Endothelial cell of umbilical vein (primary cell): ENCODE data around the gene MAPK4. TPM values are rescaled to one million over a fixed set of nuclear protein-coding genes. Genes with fewer than 3 reads are reported as not detected.

Source experiments
- BruUV-seq: library from RNA; stranded (reverse); fragments of 400-500 nt; replicated peaks from 2 replicates; lab custom pipeline; 2021; lab: Mats Ljungman, UMichigan
- CTCF ChIA-PET: fragments of 300-600, 350-600 bp; sonication (Branson Sonifier 250); formaldehyde crosslinking; loops from one replicate; lab custom pipeline; 2021; ENCODE audit warnings: antibody characterized with exemption, inconsistent platforms; lab: Charles Lee
- POLR2A ChIA-PET: fragments of 300-600, 350-600 bp; sonication (Branson Sonifier 250); formaldehyde crosslinking; loops from one replicate; lab custom pipeline; 2021; ENCODE audit warnings: antibody characterized with exemption, inconsistent platforms; lab: Charles Lee
- DNase-seq: peaks from one replicate; pipeline ENCODE4 v3.0.0-alpha.2; 2011; ENCODE audit warnings: low read depth, low spot score
- FAIRE-seq: peaks from 2 replicates; lab custom pipeline; 2011; peaks lifted over from hg19 to GRCh38; lab: Jason Lieb, UNC
- H2AFZ ChIP-seq: 2 replicates; pipeline ENCODE4 v1.6.0; 2012; ENCODE audit warnings: low read depth, low read length, control low read depth, inconsistent platforms
- H3K27ac ChIP-seq: 2 replicates; pipeline ENCODE4 v1.5.1; 2011; ENCODE audit warnings: low read depth, mild to moderate bottlenecking, control low read depth, low read length, moderate library complexity; ENCODE audit not compliant: insufficient read depth
- H3K27me3 ChIP-seq, 2 experiments: 2 replicates each; pipeline versions ENCODE4 v1.6.0 to v1.6.1; 2011; ENCODE audit warnings: low read length in 2 of 2, mixed read lengths in 1 of 2; ENCODE audit not compliant: control insufficient read depth in 2 of 2, insufficient read depth in 2 of 2
- H3K36me3 ChIP-seq, 2 experiments: 2 replicates in 1 of 2; 3 replicates in 1 of 2; pipeline ENCODE4 v1.5.1; 2011; ENCODE audit warnings: low read length in 2 of 2, mild to moderate bottlenecking in 1 of 2, moderate library complexity in 1 of 2; ENCODE audit not compliant: control insufficient read depth in 2 of 2, insufficient read depth in 2 of 2; ENCODE audit errors: extremely low read depth in 1 of 2
- H3K4me1 ChIP-seq: 3 replicates; pipeline ENCODE4 v1.5.1; 2011; ENCODE audit warnings: mild to moderate bottlenecking, low read length; ENCODE audit not compliant: control insufficient read depth, insufficient read depth; ENCODE audit errors: extremely low read depth
- H3K4me2 ChIP-seq: 2 replicates; pipeline ENCODE4 v1.6.1; 2011; ENCODE audit warnings: low read length, control low read depth, mixed read lengths; ENCODE audit not compliant: insufficient read depth
- H3K4me3 ChIP-seq, 3 experiments: fragments of 200-600 bp in 1 of 3; sonication (generic), shearing (Covaris generic) in 1 of 3; replicated peaks in 1 of 3; 2 replicates each; pipeline ENCODE4 v1.5.1; 2011 to 2016; ENCODE audit warnings: control low read depth in 3 of 3, low read length in 3 of 3, mild to moderate bottlenecking in 2 of 3, inconsistent platforms in 1 of 3, low read depth in 1 of 3, moderate library complexity in 1 of 3; ENCODE audit not compliant: insufficient read depth in 1 of 3
- H3K79me2 ChIP-seq: 2 replicates; pipeline ENCODE4 v1.6.0; 2012; ENCODE audit warnings: low read length, inconsistent platforms; ENCODE audit not compliant: control insufficient read depth, insufficient read depth
- H3K9ac ChIP-seq: replicated peaks from 2 replicates; pipeline ENCODE3; 2011; ENCODE audit warnings: low read length, control low read depth; ENCODE audit not compliant: insufficient read depth; ENCODE audit errors: extremely low read depth
- H3K9me1 ChIP-seq: replicated peaks from 3 replicates; pipeline ENCODE4 v1.6.0; 2011; ENCODE audit warnings: mild to moderate bottlenecking, low read length; ENCODE audit not compliant: control insufficient read depth, insufficient read depth; ENCODE audit errors: extremely low read depth
- H3K9me3 ChIP-seq: replicated peaks from 2 replicates; pipeline ENCODE4 v1.5.1; 2012; ENCODE audit warnings: low read length, inconsistent platforms; ENCODE audit not compliant: control insufficient read depth, insufficient read depth
- H4K20me1 ChIP-seq: replicated peaks from 2 replicates; pipeline ENCODE3; 2011; ENCODE audit warnings: mild to moderate bottlenecking, low read length; ENCODE audit not compliant: control insufficient read depth, insufficient read depth; ENCODE audit errors: extremely low read depth
- CTCF ChIP-seq, 2 donors: IDR thresholded peaks; 1 replicate in 1 of 2; 2 replicates in 1 of 2; pipeline ENCODE4 v1.5.1; 2011; ENCODE audit warnings: low read length in 2 of 2, mild to moderate bottlenecking in 2 of 2, moderate library complexity in 2 of 2, control low read depth in 1 of 2, inconsistent platforms in 1 of 2, low read depth in 1 of 2; ENCODE audit not compliant: insufficient read depth in 1 of 2; ENCODE audit errors: extremely low read depth in 1 of 2
- EZH2 ChIP-seq: IDR thresholded peaks from 2 replicates; pipeline ENCODE4 v1.6.1; 2012; ENCODE audit warnings: borderline replicate concordance, low read depth, mild to moderate bottlenecking, moderate library complexity, low read length, inconsistent platforms; ENCODE audit not compliant: severe bottlenecking
- FOS ChIP-seq: IDR thresholded peaks from 2 replicates; pipeline ENCODE4 v1.6.1; 2011; ENCODE audit warnings: mild to moderate bottlenecking, low read length, moderate library complexity, borderline replicate concordance; ENCODE audit not compliant: insufficient read depth
- GATA2 ChIP-seq: IDR thresholded peaks from 2 replicates; pipeline ENCODE4 v1.7.0; 2011; ENCODE audit warnings: low read depth, mild to moderate bottlenecking, moderate library complexity, mixed read lengths, low read length; ENCODE audit not compliant: insufficient read length, insufficient read depth
- JUN ChIP-seq: IDR thresholded peaks from 2 replicates; pipeline ENCODE4 v1.6.1; 2011; ENCODE audit warnings: borderline replicate concordance, low read depth; ENCODE audit not compliant: insufficient read length, insufficient read depth
- MYC ChIP-seq: IDR thresholded peaks from one replicate; pipeline ENCODE4 v1.6.1; 2011; ENCODE audit warnings: mild to moderate bottlenecking, low read depth, low read length
- POLR2A ChIP-seq: IDR thresholded peaks from 2 replicates; pipeline ENCODE4 v1.6.1; 2012; ENCODE audit warnings: low read depth, mild to moderate bottlenecking, control low read depth, low read length
- POLR2AphosphoS5 ChIP-seq: IDR thresholded peaks from 2 replicates; pipeline ENCODE4 v1.6.1; 2012; ENCODE audit warnings: low read depth, mild to moderate bottlenecking, control low read depth, low read length, moderate library complexity; ENCODE audit not compliant: insufficient read depth
- dilution Hi-C: fragments of 300-500 bp; cut with MboI; formaldehyde crosslinking; loops from one replicate; pipeline ENCODE4 v1.15.0; 2019; ENCODE audit warnings: low sequenced_read_pairs; ENCODE audit not compliant: extremely low pct_ligation_motif_present
- intact Hi-C: fragments of 100-400 bp; cut with micrococcal nuclease; formaldehyde crosslinking; loops from one replicate; pipeline ENCODE4 v1.10.0; 2022
- polyA plus RNA-seq, 4 experiments: library from polyadenylated mRNA; depleted of rRNA in 3 of 4; stranded (reverse) in 3 of 4; unstranded in 1 of 4; fragments of >200 nt; gene quantifications; 2 replicates each; pipeline versions ENCODE4 v1.2.1 to v1.2.3, GENCODE V29; 2011 to 2012; ENCODE audit warnings: missing spikeins in 1 of 4
- total RNA-seq: library from RNA; stranded (reverse); gene quantifications from 2 replicates; pipeline ENCODE4 v1.2.3, GENCODE V29; 2021
- TF ChIP-seq, protein P1 (sequence below): IDR thresholded peaks from 2 replicates; pipeline ENCODE4 v1.6.1; 2011; ENCODE audit not compliant: insufficient read depth, insufficient read length

The MAPK4 gene
- total and polyA plus RNA-seq, 2 donors (not counting 3 experiments of a cell fraction or from before 2014, with no cell fraction given) = not detected

GRCh38 chr18:50527636-50528307, 32.1 kb upstream of the MAPK4 start:
- FAIRE-seq = no peak
- intact Hi-C loops = no loop called here

More at GRCh38 chr18:50527636-50528307, 32.1 kb upstream of the MAPK4 start:
- H3K27ac ChIP-seq = no peak overlapping the region
- H3K4me2 ChIP-seq = no peak overlapping the region
- ChIA-PET CTCF (interaction anchor here (0.6 kb wide), 1 partner anchor 467 kb away, joined by 3 read pairs; no protein-coding TSS in a partner anchor), POLR2A (no interaction called here)
- no TSS peak for BruUV-seq
- H4K20me1 ChIP-seq = no peaks in the 10 kb centered on the region
- H3K9me1 ChIP-seq = no peaks in the 10 kb centered on the region
- DNase-seq = no peak
- no peaks in the 10 kb centered on the region for H3K36me3 ChIP-seq
- no peak overlapping the region for H3K4me3 ChIP-seq
- no peak overlapping the region for H2AFZ ChIP-seq
- H3K4me1 ChIP-seq = no peaks in the 10 kb centered on the region
- H3K79me2 ChIP-seq = no peaks in the 10 kb centered on the region
- TF ChIP-seq EZH2 (no peak), GATA2 (no peak), MYC (no peak), JUN (no peak), CTCF (IDR thresholded peaks at IDR 0.05; ENCODE audit: extremely low read depth in 1 of 2, insufficient read depth in 1 of 2, low read depth in 1 of 2, low read length in 2 of 2) (no peak), POLR2A (no peak), FOS (no peak), POLR2AphosphoS5 (no peak)
- TF ChIP-seq, protein P1, sequence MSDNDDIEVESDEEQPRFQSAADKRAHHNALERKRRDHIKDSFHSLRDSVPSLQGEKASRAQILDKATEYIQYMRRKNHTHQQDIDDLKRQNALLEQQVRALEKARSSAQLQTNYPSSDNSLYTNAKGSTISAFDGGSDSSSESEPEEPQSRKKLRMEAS = no peak
- H3K27me3 ChIP-seq = no peaks in the 10 kb centered on the region
- no peak overlapping the region for H3K9ac ChIP-seq
- H3K9me3 ChIP-seq = peaks cover 1% of the 10 kb centered on the region
- dilution Hi-C loops = no loop called here
